ENCODE measurements around the gene BLM.

DNA sequence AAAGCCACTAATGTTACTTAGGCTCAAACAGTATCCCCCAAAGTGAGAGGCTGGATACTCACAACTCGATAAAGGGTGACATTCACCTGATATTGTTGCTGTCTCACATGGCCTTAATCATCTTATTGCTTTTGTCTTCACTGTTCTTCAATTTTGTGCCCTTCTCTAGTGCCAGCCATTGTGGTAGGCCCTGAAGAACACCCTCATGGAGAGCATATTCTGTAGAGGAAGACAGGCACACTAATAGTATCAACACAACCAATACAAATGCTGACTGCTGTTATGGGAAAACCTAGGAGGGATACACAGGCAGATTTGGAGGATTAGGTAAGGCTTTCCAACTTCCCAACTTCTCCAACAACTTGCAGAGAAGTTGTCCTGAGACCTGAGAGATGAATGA lies 4.1 kb upstream of the BLM start:
- TF ChIP-seq EZH2 (IDR thresholded peaks at IDR 0.05; ENCODE audit: borderline replicate concordance, low read depth, low read length, poor library complexity, severe bottlenecking), result no peak
- TF ChIP-seq, protein P1, sequence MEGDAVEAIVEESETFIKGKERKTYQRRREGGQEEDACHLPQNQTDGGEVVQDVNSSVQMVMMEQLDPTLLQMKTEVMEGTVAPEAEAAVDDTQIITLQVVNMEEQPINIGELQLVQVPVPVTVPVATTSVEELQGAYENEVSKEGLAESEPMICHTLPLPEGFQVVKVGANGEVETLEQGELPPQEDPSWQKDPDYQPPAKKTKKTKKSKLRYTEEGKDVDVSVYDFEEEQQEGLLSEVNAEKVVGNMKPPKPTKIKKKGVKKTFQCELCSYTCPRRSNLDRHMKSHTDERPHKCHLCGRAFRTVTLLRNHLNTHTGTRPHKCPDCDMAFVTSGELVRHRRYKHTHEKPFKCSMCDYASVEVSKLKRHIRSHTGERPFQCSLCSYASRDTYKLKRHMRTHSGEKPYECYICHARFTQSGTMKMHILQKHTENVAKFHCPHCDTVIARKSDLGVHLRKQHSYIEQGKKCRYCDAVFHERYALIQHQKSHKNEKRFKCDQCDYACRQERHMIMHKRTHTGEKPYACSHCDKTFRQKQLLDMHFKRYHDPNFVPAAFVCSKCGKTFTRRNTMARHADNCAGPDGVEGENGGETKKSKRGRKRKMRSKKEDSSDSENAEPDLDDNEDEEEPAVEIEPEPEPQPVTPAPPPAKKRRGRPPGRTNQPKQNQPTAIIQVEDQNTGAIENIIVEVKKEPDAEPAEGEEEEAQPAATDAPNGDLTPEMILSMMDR (conservative IDR thresholded peaks at IDR 0.05; ENCODE audit: low read depth, low read length), result no peak
